Testis (tissue), 3 donors: ENCODE measurements around the gene CAMK2G. TPM values are rescaled to one million over a fixed set of nuclear protein-coding genes. Genes with fewer than 3 reads are reported as not detected.

Experiments
- DNase-seq: peaks from one replicate; pipeline ENCODE4 v3.0.0-alpha.2; 2019
- H3K27ac ChIP-seq, 2 donors: fragments of 200-600 bp; sonication (generic); one replicate each; pipeline ENCODE4 v1.5.1; 2019
- H3K27me3 ChIP-seq: fragments of 200-600 bp; sonication (generic); one replicate; pipeline ENCODE4 v1.5.1; 2019
- H3K36me3 ChIP-seq: fragments of 200-600 bp; sonication (generic); one replicate; pipeline ENCODE4 v1.5.1; 2017; ENCODE audit warnings: low read depth; ENCODE audit errors: missing control alignments
- H3K4me1 ChIP-seq: fragments of 200-600 bp; sonication (generic); one replicate; pipeline ENCODE4 v1.5.1; 2019
- H3K4me3 ChIP-seq, 2 donors: fragments of 200-600 bp; sonication (generic); one replicate each; pipeline ENCODE4 v1.5.1; 2017 to 2019
- H3K9me3 ChIP-seq: fragments of 200-600 bp; sonication (generic); one replicate; pipeline ENCODE4 v1.5.1; 2017
- CTCF ChIP-seq, 3 experiments: fragments of 450-650 bp in 2 of 3; fragments of 200-600 bp in 1 of 3; sonication (generic) in 1 of 3; IDR thresholded peaks; one replicate each; pipeline ENCODE4 v1.5.1; 2016 to 2019; ENCODE audit warnings: antibody characterized with exemption in 3 of 3, mild to moderate bottlenecking in 2 of 3, moderate library complexity in 1 of 3
- POLR2A ChIP-seq: fragments of 450-650 bp; IDR thresholded peaks from one replicate; pipeline ENCODE4 v1.6.1; 2017; ENCODE audit warnings: antibody characterized with exemption, mild to moderate bottlenecking, moderate library complexity
- WGBS, 2 donors: methylation state at CpG; one replicate each; pipeline ENCODE4 v1.1.5; 2018; 5-methylcytosine and 5-hydroxymethylcytosine counted together
- intact Hi-C: fragments of 100-400 bp; cut with DNase I; formaldehyde crosslinking; loops from one replicate; pipeline ENCODE4 v1.15.1; 2023; ENCODE audit warnings: low total_unique reads
- polyA plus RNA-seq: library from polyadenylated mRNA; stranded (reverse); fragments of 350-450 nt; fragmentation: Illumina TruSeq; extraction: RNeasy Lipid Tissue Mini Kit (QIAGEN cat#74804); gene quantifications from one replicate; pipeline ENCODE4 v1.2.3, GENCODE V29; 2014; ENCODE audit warnings: low read depth, low replicate concordance; ENCODE audit not compliant: insufficient read depth
- total RNA-seq, 2 donors: library from RNA; depleted of rRNA; stranded (reverse); fragments of >200 nt; gene quantifications; one replicate each; pipeline ENCODE4 v1.2.3, GENCODE V29; 2016

Gene CAMK2G
- total and polyA plus RNA-seq, 3 donors from 2014 or later, result 16.5 to 29.7 (median 25.4) TPM

DNA sequence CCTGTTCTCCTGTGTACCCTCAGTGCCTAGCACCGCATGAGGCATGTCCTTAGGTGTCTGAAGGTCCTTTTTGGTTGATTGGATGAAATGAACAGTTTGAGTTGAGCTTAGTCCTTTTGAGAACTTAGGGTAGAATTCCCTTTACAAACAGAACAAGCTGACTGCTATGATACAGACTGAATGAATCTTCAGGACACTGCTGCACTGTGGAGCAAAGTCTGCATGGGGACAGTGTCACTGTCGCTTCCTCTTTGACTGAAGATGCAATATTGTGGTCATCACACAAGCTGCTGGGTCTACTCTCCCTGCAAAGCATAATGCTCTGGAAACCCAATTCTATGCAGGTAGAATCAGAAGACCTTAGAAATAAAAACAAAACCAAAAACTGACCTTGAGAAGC lies 28.0 kb upstream of the CAMK2G start:
- no peak for TF ChIP-seq POLR2A
- no peak for TF ChIP-seq CTCF (IDR thresholded peaks at IDR 0.05)
- H3K36me3 ChIP-seq, result no peaks in the 10 kb centered on the region
- no peaks in the 10 kb centered on the region for H3K9me3 ChIP-seq
- WGBS, 2 donors, result 91 to 100% methylated on average over 2 of the region's 2 CpGs
- H3K4me3 ChIP-seq, result no peak overlapping the region
- peaks cover 12% of the 10 kb centered on the region for H3K4me1 ChIP-seq
- no peak overlapping the region for H3K27ac ChIP-seq
- DNase-seq, result no peak
- H3K27me3 ChIP-seq, result no peaks in the 10 kb centered on the region
- intact Hi-C loops, result no loop called here

GRCh38 chr10:73901261-73901660 lies 26.9 kb upstream of the CAMK2G start:
- TF ChIP-seq CTCF (IDR thresholded peaks at IDR 0.05) (no peak), POLR2A (no peak)
- Histone ChIP-seq H3K27me3 (no peaks in the 10 kb centered on the region), H3K27ac (no peak overlapping the region), H3K4me1 (peaks cover 1% of the 10 kb centered on the region), H3K4me3 (no peak overlapping the region), H3K36me3 (no peaks in the 10 kb centered on the region), H3K9me3 (no peaks in the 10 kb centered on the region)
- intact Hi-C loops, result no loop called here
- 75 to 94% methylated on average over 6 of the region's 6 CpGs for WGBS, 2 donors
- no peak for DNase-seq

- TF ChIP-seq CTCF (IDR thresholded peaks at IDR 0.05) (no peak), POLR2A (no peak)
- 90% methylated on average over 5 of the region's 5 CpGs for WGBS, 2 donors
- no peak overlapping the region for H3K27ac ChIP-seq
- intact Hi-C loops, result no loop called here
- no peaks in the 10 kb centered on the region for H3K9me3 ChIP-seq
- no peaks in the 10 kb centered on the region for H3K4me1 ChIP-seq
- no peak overlapping the region for H3K4me3 ChIP-seq
- H3K27me3 ChIP-seq, result no peaks in the 10 kb centered on the region
- H3K36me3 ChIP-seq, result no peaks in the 10 kb centered on the region
- no peak for DNase-seq
Observed at GRCh38 chr10:73900064-73900463, 25.7 kb upstream of the CAMK2G start.

- H3K4me3 ChIP-seq, result no peak overlapping the region
- H3K27me3 ChIP-seq, result no peaks in the 10 kb centered on the region
- no peaks in the 10 kb centered on the region for H3K36me3 ChIP-seq
- H3K27ac ChIP-seq, result no peak overlapping the region
- no peaks in the 10 kb centered on the region for H3K4me1 ChIP-seq
- H3K9me3 ChIP-seq, result no peaks in the 10 kb centered on the region
- intact Hi-C loops, result no loop called here
- TF ChIP-seq CTCF (IDR thresholded peaks at IDR 0.05) (no peak), POLR2A (no peak)
- WGBS, 2 donors, result 73 to 84% methylated on average over 4 of the region's 4 CpGs
- no peak for DNase-seq
Observed at GRCh38 chr10:73899423-73899822, 25.1 kb upstream of the CAMK2G start.

DNA sequence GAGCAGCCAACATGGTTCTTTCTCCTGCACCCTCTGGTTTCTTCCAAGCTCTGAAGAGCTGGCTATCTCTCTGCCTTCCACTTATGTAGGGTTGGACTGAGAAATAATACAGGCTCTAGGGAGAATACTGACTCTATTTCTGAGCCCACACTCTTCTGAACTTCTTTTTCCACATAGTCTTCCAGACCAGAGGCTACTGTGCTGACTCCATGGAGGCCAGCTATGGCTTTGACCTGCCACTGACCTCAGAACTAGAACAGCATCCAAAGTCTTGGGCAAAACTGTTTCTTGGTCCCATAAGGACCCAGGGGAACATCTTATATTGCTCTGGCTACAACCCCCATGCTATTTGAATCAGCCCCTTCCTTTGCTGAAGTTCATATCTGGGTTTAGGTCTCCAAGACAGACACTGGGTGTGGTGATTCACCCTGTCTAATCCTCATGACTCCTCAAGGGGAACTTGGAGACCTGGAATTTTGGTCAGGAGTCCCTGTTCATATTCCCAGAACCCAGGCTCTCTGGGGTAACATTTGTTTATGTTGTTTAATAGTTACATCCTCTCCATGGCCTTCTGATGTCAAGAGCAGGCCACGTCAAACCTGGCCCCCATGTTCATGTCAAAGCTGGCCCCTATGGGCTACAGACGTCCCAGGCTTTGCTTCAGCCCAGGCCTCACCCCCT lies 24.5 kb upstream of the CAMK2G start:
- no peaks in the 10 kb centered on the region for H3K36me3 ChIP-seq
- no peaks in the 10 kb centered on the region for H3K4me1 ChIP-seq
- H3K9me3 ChIP-seq, result no peaks in the 10 kb centered on the region
- no peaks in the 10 kb centered on the region for H3K27me3 ChIP-seq
- no peak overlapping the region for H3K27ac ChIP-seq
- H3K4me3 ChIP-seq, result no peak overlapping the region
- 72 to 78% methylated on average over 2 of the region's 2 CpGs for WGBS, 2 donors
- no peak for DNase-seq
- TF ChIP-seq CTCF (IDR thresholded peaks at IDR 0.05) (no peak), POLR2A (no peak)
- intact Hi-C loops, result no loop called here
